T-helper 1 cell treated with Interleukin-12 subunit alpha and Interleukin-12 subunit beta and Interleukin-4 antibody, amounts not matched to agents 30 μg/mL and 1 μg/mL, for 36 hours (primary cell): Measurements from ENCODE around the gene KIAA0930.

Experiments
- H3K27ac Mint-ChIP-seq: one replicate; pipeline ENCODE4 v1.8.0; 2021; ENCODE audit warnings: mild to moderate bottlenecking, mixed read lengths
- H3K27me3 Mint-ChIP-seq: one replicate; pipeline ENCODE4 v1.8.0; 2021; ENCODE audit warnings: low read depth, mixed read lengths
- H3K36me3 Mint-ChIP-seq: one replicate; pipeline ENCODE4 v1.8.0; 2021; ENCODE audit warnings: low read depth, mixed read lengths
- H3K4me1 Mint-ChIP-seq: one replicate; pipeline ENCODE4 v1.8.0; 2021; ENCODE audit warnings: low read depth, mixed read lengths
- H3K4me3 Mint-ChIP-seq: one replicate; pipeline ENCODE4 v1.8.0; 2021; ENCODE audit warnings: mild to moderate bottlenecking, moderate library complexity, mixed read lengths
- H3K9me3 Mint-ChIP-seq: one replicate; pipeline ENCODE4 v1.8.0; 2021; ENCODE audit warnings: mixed read lengths

The KIAA0930 gene

GRCh38 chr22:45155050-45155840 is 85.4 kb downstream of the KIAA0930 start:
- H3K36me3 Mint-ChIP-seq = peaks cover 12% of the 10 kb centered on the region
- H3K4me3 Mint-ChIP-seq = no peak overlapping the region
- H3K9me3 Mint-ChIP-seq = no peaks in the 10 kb centered on the region
- H3K27me3 Mint-ChIP-seq = no peaks in the 10 kb centered on the region
- H3K27ac Mint-ChIP-seq = no peak overlapping the region
- H3K4me1 Mint-ChIP-seq = peaks cover 8% of the 10 kb centered on the region

DNA sequence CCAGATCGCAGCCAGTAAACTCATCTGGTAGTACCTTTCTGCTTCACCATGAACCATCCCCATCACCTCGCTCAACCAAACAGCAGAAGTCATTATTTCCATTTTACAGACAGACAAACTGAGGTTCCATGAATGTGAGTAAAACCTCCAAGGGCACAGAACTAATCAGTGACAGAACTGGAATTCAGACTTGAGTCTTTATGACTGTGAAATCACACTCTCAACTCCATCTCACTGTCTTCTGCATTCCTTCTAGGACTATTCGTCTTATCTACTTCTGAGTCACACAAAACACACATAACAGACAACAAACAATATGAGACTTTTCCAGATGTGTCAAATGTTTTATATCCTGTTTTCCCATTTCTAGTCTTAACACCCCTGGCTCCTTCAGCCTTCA is 86.3 kb downstream of the KIAA0930 start:
- no peak overlapping the region for H3K4me3 Mint-ChIP-seq
- no peaks in the 10 kb centered on the region for H3K27me3 Mint-ChIP-seq
- H3K36me3 Mint-ChIP-seq = peaks cover 12% of the 10 kb centered on the region
- H3K9me3 Mint-ChIP-seq = no peaks in the 10 kb centered on the region
- H3K27ac Mint-ChIP-seq = no peak overlapping the region
- no peaks in the 10 kb centered on the region for H3K4me1 Mint-ChIP-seq

GRCh38 chr22:45151503-45151902 is 89.2 kb downstream of the KIAA0930 start:
- no peaks in the 10 kb centered on the region for H3K4me1 Mint-ChIP-seq
- H3K36me3 Mint-ChIP-seq = peaks cover 10% of the 10 kb centered on the region
- H3K9me3 Mint-ChIP-seq = no peaks in the 10 kb centered on the region
- no peak overlapping the region for H3K27ac Mint-ChIP-seq
- no peak overlapping the region for H3K4me3 Mint-ChIP-seq
- no peaks in the 10 kb centered on the region for H3K27me3 Mint-ChIP-seq

DNA sequence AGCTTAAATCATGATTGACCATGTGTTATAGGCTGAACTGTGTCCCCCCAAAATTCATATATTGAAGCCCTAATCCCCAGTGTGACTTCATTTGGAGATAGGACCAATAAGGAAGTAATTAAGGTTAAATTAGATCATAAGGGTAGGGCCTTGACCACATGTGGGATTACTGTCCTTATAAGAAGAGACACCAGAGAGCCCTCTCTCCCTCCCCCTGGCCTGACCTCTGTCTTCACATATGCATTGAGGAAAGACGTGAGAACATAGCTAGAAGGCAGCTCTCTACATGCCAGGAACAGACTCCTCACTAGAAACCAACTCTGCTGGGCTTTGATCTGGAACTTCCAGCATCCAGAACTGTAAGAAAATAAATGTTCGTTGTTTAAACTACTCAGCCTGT is 90.6 kb downstream of the KIAA0930 start:
- peaks cover 10% of the 10 kb centered on the region for H3K36me3 Mint-ChIP-seq

GRCh38 chr22:45149671-45150070 is 91.0 kb downstream of the KIAA0930 start:
- Mint-ChIP-seq H3K4me3 (no peak overlapping the region), H3K27ac (no peak overlapping the region), H3K27me3 (no peaks in the 10 kb centered on the region), H3K9me3 (no peaks in the 10 kb centered on the region), H3K4me1 (no peaks in the 10 kb centered on the region), H3K36me3 (peaks cover 10% of the 10 kb centered on the region)

More for the DNA sequence above, 90.6 kb downstream of the KIAA0930 start:
- no peaks in the 10 kb centered on the region for H3K4me1 Mint-ChIP-seq
- H3K27me3 Mint-ChIP-seq = no peaks in the 10 kb centered on the region
- H3K9me3 Mint-ChIP-seq = no peaks in the 10 kb centered on the region
- no peak overlapping the region for H3K4me3 Mint-ChIP-seq
- H3K27ac Mint-ChIP-seq = no peak overlapping the region

DNA sequence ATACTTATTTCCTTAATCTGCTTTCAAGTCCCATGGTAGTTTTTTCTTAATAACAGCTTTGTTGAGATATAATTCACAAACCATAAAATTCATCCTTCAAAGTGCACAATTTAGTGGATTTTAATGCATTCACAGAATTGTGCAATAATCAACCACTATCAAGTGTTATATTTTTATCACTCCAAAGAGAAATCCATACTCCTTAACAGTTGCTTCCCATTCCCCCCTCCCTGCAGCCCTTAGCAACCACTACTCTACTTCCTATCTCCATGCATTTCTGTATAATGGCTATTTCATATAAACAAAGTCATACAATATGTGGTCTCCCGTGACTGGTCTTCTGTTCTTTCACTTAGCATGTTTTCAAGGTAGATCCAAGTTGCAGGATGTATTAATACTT is 95.8 kb downstream of the KIAA0930 start:
- H3K9me3 Mint-ChIP-seq = no peaks in the 10 kb centered on the region
- H3K4me1 Mint-ChIP-seq = peaks cover 1% of the 10 kb centered on the region
- no peaks in the 10 kb centered on the region for H3K27me3 Mint-ChIP-seq
- H3K27ac Mint-ChIP-seq = no peak overlapping the region
- peaks cover 7% of the 10 kb centered on the region for H3K36me3 Mint-ChIP-seq
- H3K4me3 Mint-ChIP-seq = no peak overlapping the region

DNA sequence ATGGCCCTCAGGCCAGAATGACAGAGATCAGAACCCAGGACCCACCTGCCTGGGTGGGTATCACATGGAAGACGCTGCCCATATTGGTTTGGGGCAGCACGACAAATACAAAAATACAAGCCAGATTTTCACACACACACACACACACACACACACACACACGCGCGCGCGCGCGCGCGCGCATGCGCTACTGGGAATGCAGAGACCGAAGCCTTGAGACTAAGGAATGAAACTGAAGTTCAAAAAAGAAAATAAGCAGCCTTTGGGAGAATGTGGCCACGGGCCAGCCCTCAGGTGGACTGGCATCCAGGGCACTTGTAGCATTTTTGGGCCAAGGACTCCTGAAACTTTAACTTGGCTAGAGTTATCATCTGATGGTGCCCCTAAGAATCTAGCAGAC is 98.3 kb downstream of the KIAA0930 start:
- Mint-ChIP-seq H3K9me3 (no peaks in the 10 kb centered on the region), H3K4me1 (peaks cover 1% of the 10 kb centered on the region), H3K36me3 (peaks cover 5% of the 10 kb centered on the region), H3K27ac (no peak overlapping the region), H3K27me3 (no peaks in the 10 kb centered on the region), H3K4me3 (no peak overlapping the region)
